Tibial artery (tissue), 4 donors: ENCODE results near the gene RAD51AP1.

Source experiments
- DNase-seq, 2 donors: peaks; one replicate each; pipeline ENCODE4 v3.0.0-alpha.2; 2019
- H3K27ac ChIP-seq, 2 donors: fragments of 200-600 bp; sonication (generic) in 1 of 2; 1 replicate in 1 of 2; 2 replicates in 1 of 2; pipeline ENCODE4 v1.5.1; 2018 to 2019; ENCODE audit warnings: mild to moderate bottlenecking in 1 of 2
- H3K27me3 ChIP-seq, 2 donors: fragments of 200-600 bp; sonication (generic) in 1 of 2; one replicate each; pipeline versions ENCODE4 v1.5.1 to v1.6.0; 2016 to 2019
- H3K36me3 ChIP-seq, 3 donors: fragments of 200-600 bp; sonication (generic) in 2 of 3; one replicate each; pipeline ENCODE4 v1.5.1; 2016 to 2019; ENCODE audit warnings: mild to moderate bottlenecking in 2 of 3
- H3K4me1 ChIP-seq, 4 donors: fragments of 200-600 bp; sonication (generic) in 2 of 4; 1 replicate in 3 of 4; 2 replicates in 1 of 4; pipeline ENCODE4 v1.5.1; 2016 to 2019
- H3K4me3 ChIP-seq, 2 donors: fragments of 200-600 bp; sonication (generic) in 1 of 2; 1 replicate in 1 of 2; 2 replicates in 1 of 2; pipeline ENCODE4 v1.5.1; 2018 to 2019; ENCODE audit warnings: mild to moderate bottlenecking in 2 of 2
- H3K9me3 ChIP-seq, 3 donors: fragments of 200-600 bp; sonication (generic) in 1 of 3; one replicate each; pipeline ENCODE4 v1.5.1; 2016 to 2019
- intact Hi-C: fragments of 100-400 bp; cut with DNase I; formaldehyde crosslinking; loops from one replicate; pipeline ENCODE4 v1.15.0; 2023; ENCODE audit warnings: low total_unique reads
- TF ChIP-seq, protein P1 (sequence below), 2 experiments: fragments of 200-600 bp in 1 of 2; fragments of 450-650 bp in 1 of 2; IDR thresholded peaks; one replicate each; pipeline ENCODE4 v1.5.1; 2017 to 2019; ENCODE audit warnings: antibody characterized with exemption in 2 of 2, mild to moderate bottlenecking in 1 of 2, moderate library complexity in 1 of 2

RAD51AP1 gene

GRCh38 chr12:4553943-4554342 is 15.3 kb downstream of the RAD51AP1 start:
- DNase-seq = no peak
- H3K36me3 ChIP-seq = no peaks in the 10 kb centered on the region
- intact Hi-C loops = no loop called here
- no peaks in the 10 kb centered on the region for H3K4me1 ChIP-seq
- H3K4me3 ChIP-seq = no peak overlapping the region
- TF ChIP-seq, protein P1, sequence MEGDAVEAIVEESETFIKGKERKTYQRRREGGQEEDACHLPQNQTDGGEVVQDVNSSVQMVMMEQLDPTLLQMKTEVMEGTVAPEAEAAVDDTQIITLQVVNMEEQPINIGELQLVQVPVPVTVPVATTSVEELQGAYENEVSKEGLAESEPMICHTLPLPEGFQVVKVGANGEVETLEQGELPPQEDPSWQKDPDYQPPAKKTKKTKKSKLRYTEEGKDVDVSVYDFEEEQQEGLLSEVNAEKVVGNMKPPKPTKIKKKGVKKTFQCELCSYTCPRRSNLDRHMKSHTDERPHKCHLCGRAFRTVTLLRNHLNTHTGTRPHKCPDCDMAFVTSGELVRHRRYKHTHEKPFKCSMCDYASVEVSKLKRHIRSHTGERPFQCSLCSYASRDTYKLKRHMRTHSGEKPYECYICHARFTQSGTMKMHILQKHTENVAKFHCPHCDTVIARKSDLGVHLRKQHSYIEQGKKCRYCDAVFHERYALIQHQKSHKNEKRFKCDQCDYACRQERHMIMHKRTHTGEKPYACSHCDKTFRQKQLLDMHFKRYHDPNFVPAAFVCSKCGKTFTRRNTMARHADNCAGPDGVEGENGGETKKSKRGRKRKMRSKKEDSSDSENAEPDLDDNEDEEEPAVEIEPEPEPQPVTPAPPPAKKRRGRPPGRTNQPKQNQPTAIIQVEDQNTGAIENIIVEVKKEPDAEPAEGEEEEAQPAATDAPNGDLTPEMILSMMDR (IDR thresholded peaks at IDR 0.05) = no peak
- no peak overlapping the region for H3K27ac ChIP-seq
- no peaks in the 10 kb centered on the region for H3K9me3 ChIP-seq
- no peaks in the 10 kb centered on the region for H3K27me3 ChIP-seq

- H3K27me3 ChIP-seq = no peaks in the 10 kb centered on the region
- no peaks in the 10 kb centered on the region for H3K4me1 ChIP-seq
- no peak overlapping the region for H3K27ac ChIP-seq
- no peaks in the 10 kb centered on the region for H3K9me3 ChIP-seq
- TF ChIP-seq, protein P1 (IDR thresholded peaks at IDR 0.05) = no peak
- no peak for DNase-seq
- intact Hi-C loops = loop anchor here (5.0 kb wide), 1 partner anchor 94 kb away; no protein-coding TSS in a partner anchor
- H3K4me3 ChIP-seq = no peak overlapping the region
- H3K36me3 ChIP-seq = no peaks in the 10 kb centered on the region
Observed at GRCh38 chr12:4555804-4556203, 17.1 kb downstream of the RAD51AP1 start.

GRCh38 chr12:4556735-4557530 is 18.2 kb downstream of the RAD51AP1 start:
- Histone ChIP-seq H3K27ac (no peak overlapping the region), H3K4me3 (no peak overlapping the region), H3K36me3 (no peaks in the 10 kb centered on the region), H3K9me3 (no peaks in the 10 kb centered on the region), H3K27me3 (no peaks in the 10 kb centered on the region), H3K4me1 (peaks cover 0 to 5% (median 4%) of the 10 kb centered on the region in 4 donors)
- intact Hi-C loops = loop anchor here (5.0 kb wide), 1 partner anchor 95 kb away; no protein-coding TSS in a partner anchor
- TF ChIP-seq, protein P1 (IDR thresholded peaks at IDR 0.05) = no peak
- no peak for DNase-seq

- Histone ChIP-seq H3K4me1 (peaks cover 0 to 12% (median 8%) of the 10 kb centered on the region in 4 donors), H3K9me3 (no peaks in the 10 kb centered on the region), H3K4me3 (no peak overlapping the region), H3K36me3 (no peaks in the 10 kb centered on the region), H3K27ac (no peak overlapping the region), H3K27me3 (no peaks in the 10 kb centered on the region)
- intact Hi-C loops = loop anchor here (5.0 kb wide), 1 partner anchor 95 kb away; no protein-coding TSS in a partner anchor
- DNase-seq = no peak
- TF ChIP-seq, protein P1 (IDR thresholded peaks at IDR 0.05) = no peak
Observed at GRCh38 chr12:4557586-4557985, 18.9 kb downstream of the RAD51AP1 start.

DNA sequence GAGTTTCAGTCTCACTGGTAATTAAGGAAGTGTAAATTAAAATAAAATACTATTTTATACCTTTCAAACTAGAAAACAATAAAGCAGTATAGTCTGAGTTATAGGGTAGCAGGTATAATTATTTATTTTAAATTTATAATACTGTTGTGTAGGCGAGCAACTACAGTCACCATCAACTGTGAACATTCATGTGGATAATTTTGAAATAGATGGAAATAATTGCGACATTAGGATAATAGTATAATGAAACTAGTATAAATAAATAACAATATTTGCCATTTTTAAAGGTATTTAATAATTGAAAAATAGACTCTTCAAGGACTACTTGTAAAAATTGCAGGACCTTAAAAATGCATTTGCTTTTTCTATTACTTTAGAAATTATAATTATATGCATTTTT is 19.5 kb downstream of the RAD51AP1 start:
- intact Hi-C loops = loop anchor here (5.0 kb wide), 1 partner anchor 96 kb away; no protein-coding TSS in a partner anchor
- Histone ChIP-seq H3K36me3 (no peaks in the 10 kb centered on the region), H3K9me3 (no peaks in the 10 kb centered on the region), H3K4me3 (no peak overlapping the region), H3K4me1 (peaks cover 0 to 13% (median 8%) of the 10 kb centered on the region in 4 donors), H3K27ac (no peak overlapping the region), H3K27me3 (no peaks in the 10 kb centered on the region)
- no peak for DNase-seq
- TF ChIP-seq, protein P1 (IDR thresholded peaks at IDR 0.05) = no peak
